ENCODE results near the gene PTPRN2. TPM values are rescaled to one million over a fixed set of nuclear protein-coding genes. Genes with fewer than 3 reads are reported as not detected.
"Not testable (repeated sequence)": the region's sequence is repeated elsewhere in the genome, so short reads cannot be mapped to it uniquely, and the experiment has no call there.

PTPRN2 gene
- total RNA-seq, 1 experiment from 2014 or later: 2.1 TPM

- TF ChIP-seq REST (IDR thresholded peaks at IDR 0.05; ENCODE audit: low read depth): no peak
- no peak for TF ChIP-seq EGR1 (IDR thresholded peaks at IDR 0.05; ENCODE audit: low read depth)
Observed at GRCh38 chr7:157896774-157897555, 690.7 kb downstream of the PTPRN2 start (continued).

- H3K9me2 ChIP-seq (ENCODE audit: insufficient read depth); H3K4me2 ChIP-seq (ENCODE audit: low read length); H4K20me1 ChIP-seq (ENCODE audit: insufficient read depth); RAD21 ChIA-PET (ENCODE audit: low non-redundant PET in 1 of 2, low total read pairs in 2 of 2, uncharacterized antibody in 2 of 2, unreplicated experiment in 2 of 2); ATAC-seq; H2AFZ ChIP-seq (ENCODE audit: low read depth, low read length, poor library complexity, severe bottlenecking); CTCF ChIA-PET; H3K27me3 ChIP-seq (ENCODE audit: insufficient read depth, low read length); H3K9ac ChIP-seq (ENCODE audit: low read length); H3K4me3 ChIP-seq (replicated peaks in 1 of 2; ENCODE audit: low read depth in 1 of 2, low read length in 2 of 2); intact Hi-C loops (cut with micrococcal nuclease); H3K36me3 ChIP-seq (ENCODE audit: control insufficient read depth in 1 of 2, insufficient read depth in 2 of 2, low read length in 2 of 2); POLR2A ChIA-PET; BruUV-seq (replicated peaks); H3K79me2 ChIP-seq (ENCODE audit: insufficient read depth, low read length); H3K9me3 ChIP-seq (ENCODE audit: control insufficient read depth in 1 of 2, insufficient read depth in 1 of 2, low read depth in 1 of 2, low read length in 2 of 2); DNase-seq (ENCODE audit: low read depth, low spot score); H3K4me1 ChIP-seq (ENCODE audit: control insufficient read depth in 1 of 2, insufficient read depth in 2 of 2, low read length in 2 of 2); H3K27ac ChIP-seq (ENCODE audit: low read depth, low read length): not testable (repeated sequence)
Observed at GRCh38 chr7:157896376-157896675, 691.3 kb downstream of the PTPRN2 start.
